NCI-H2107 treated with DMSO at 0.1 percent for 48 hours (cell line): ENCODE measurements around the gene SH3BP1.

Experiments
- DNase-seq: peaks from one replicate; lab custom pipeline; 2025; ENCODE audit not compliant: unreplicated experiment; lab: John Stamatoyannopoulos, UW

The SH3BP1 gene

DNA sequence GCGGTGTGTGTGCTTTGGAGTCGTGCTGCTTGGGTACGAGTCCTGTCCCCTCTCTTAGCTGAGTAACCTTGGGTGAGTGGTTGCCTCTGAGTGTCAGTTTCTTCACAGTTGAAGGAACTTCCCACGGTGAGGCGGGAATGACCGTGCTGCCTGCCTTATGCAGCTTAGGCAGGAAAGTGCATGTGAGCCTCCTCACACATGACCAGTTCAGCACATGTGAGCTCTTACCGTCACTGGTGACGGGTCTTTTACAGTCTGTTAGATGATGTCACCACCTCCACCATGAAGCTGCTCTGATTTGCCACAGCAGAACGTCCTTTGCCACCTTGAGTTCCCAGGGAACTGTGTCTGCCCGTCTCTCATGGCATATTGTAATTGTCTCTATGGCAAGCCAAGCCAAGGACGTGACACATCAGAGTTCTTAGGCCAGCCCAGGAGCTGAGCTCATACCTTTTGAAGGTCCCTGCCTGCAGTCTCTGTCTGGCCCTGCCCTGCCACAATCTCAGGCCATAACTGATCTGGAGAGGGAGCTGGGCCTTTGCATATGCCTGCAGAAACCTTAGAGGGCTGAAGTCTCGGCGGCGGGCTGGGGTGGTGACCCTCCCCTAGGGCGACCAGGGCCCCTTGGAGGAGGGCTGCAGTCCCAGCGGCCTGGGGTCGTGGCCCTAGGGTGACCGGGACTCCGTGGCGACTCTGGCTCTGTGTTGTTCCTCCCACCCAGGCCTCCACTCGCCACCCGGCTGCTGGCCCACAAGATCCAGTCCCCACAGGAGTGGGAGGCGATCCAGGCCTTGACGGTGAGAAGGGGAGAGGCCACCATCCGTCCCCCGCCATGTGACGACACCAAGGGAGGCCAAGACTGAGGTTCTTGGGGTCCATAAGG lies 23.0 kb upstream of the SH3BP1 start:
- DNase-seq, result no peak

- no peak for DNase-seq
Observed at GRCh38 chr22:37617431-37617830, 22.0 kb upstream of the SH3BP1 start.

DNA sequence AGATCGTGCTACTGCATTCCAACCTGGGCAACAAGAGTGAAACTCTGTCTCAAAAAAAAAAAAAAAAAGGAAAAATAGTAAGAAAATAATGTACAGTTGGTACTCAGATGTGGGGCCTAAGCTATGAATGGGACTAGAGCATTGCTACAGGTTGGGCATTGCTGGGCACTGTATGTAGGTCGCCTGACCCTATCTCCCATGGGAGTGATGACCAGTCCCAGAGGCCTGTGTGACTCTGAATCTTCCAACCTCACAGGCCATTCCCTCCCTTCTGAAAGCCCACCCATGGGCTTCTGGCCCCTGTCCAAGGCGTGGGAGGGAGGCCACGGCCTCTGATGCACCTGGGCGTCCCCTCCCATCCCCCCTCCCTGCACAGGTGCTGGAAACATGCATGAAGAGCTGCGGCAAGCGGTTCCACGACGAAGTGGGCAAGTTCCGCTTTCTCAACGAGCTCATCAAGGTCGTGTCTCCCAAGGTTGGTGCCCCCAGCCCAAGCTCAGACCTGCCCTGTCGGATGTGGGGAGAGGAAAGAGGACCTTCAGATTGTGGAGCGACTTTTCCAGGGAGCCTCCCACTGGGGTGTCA lies 21.3 kb upstream of the SH3BP1 start:
- no peak for DNase-seq

- DNase-seq, result no peak
Observed at GRCh38 chr22:37618674-37619073, 20.8 kb upstream of the SH3BP1 start.

GRCh38 chr22:37619991-37620390 lies 19.5 kb upstream of the SH3BP1 start:
- no peak for DNase-seq

GRCh38 chr22:37621352-37621860 lies 18.1 kb upstream of the SH3BP1 start:
- no peak for DNase-seq

- DNase-seq, result peak; percentile 21
Observed at GRCh38 chr22:37623075-37624016, 16.1 kb upstream of the SH3BP1 start.

DNA sequence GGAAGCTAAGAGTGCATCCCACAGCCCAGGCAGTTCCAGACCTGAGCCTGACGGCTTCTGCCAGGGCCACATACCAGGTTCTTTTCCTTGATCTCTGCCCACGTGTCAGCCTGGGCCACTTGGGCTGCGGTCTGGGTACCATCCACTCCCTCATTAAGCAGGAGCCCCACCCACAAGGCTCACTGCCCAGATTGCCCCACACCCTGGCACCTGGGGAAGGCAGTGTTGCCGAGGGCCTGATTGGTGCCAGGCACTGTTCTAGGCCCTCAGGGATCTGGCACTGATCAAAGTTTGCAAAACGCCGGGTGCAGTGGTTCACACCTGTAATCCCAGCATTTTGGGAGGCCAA lies 15.5 kb upstream of the SH3BP1 start:
- DNase-seq, result no peak

DNA sequence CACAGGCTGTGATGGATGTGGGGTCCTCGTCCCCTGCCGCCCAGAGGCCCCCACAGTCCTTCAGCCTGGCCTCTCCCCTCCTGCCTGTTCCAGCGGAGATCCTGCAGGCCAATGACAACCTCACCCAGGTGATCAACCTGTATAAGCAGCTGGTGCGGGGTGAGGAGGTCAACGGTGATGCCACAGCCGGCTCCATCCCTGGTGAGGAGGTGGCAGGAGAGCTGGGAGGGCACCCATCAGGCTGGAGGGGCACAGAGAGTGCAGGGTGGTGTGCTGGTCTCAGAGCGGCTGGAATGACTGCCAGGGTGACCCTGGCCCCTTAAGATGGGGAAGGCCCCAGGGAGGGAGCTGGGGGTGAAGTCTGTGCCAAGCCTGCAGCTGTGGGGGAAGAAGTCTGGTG lies 14.6 kb upstream of the SH3BP1 start:
- no peak for DNase-seq

DNA sequence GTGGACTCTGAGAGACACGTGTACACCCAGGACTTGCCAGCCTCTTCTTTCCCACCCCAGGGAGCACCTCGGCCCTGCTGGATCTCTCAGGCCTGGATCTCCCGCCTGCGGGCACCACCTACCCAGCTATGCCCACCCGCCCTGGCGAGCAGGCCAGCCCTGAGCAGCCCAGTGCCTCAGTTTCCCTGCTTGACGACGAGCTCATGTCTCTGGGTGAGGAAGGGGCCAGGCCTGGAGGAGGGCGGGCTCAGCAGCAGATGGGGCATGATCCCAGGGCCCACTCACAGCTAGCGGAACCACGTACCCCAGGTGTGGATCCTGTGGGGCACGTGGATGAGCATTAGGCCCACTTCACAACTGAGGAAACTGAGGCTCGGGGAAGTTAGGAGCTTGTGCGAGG lies 13.7 kb upstream of the SH3BP1 start:
- DNase-seq, result no peak

GRCh38 chr22:37626144-37626543 lies 13.3 kb upstream of the SH3BP1 start:
- no peak for DNase-seq

GRCh38 chr22:37626556-37627075 lies 12.9 kb upstream of the SH3BP1 start:
- DNase-seq, result no peak

- DNase-seq, result no peak
Observed at GRCh38 chr22:37627121-37627520, 12.3 kb upstream of the SH3BP1 start.

DNA sequence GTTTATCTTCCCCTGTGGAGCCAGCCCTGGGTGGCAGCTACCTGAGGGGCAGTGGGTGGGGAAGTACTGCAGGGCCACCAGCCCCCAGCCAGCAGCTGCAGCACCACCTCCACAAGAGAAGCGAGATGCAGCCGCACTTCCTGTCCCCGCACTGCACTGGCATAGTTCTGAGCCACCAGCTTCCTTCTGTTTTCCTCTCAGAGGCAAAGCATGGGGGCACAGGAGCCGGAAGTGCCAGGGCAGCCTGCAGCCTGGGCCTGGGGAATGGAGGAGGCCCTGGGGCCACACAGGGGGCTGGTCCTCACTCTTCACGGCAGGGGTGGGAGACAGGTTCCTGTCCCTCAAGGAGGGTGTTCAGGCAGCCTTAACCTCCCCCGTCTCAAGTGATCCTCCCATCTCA lies 11.9 kb upstream of the SH3BP1 start:
- no peak for DNase-seq

GRCh38 chr22:37628830-37629229 lies 10.6 kb upstream of the SH3BP1 start:
- DNase-seq, result no peak

DNA sequence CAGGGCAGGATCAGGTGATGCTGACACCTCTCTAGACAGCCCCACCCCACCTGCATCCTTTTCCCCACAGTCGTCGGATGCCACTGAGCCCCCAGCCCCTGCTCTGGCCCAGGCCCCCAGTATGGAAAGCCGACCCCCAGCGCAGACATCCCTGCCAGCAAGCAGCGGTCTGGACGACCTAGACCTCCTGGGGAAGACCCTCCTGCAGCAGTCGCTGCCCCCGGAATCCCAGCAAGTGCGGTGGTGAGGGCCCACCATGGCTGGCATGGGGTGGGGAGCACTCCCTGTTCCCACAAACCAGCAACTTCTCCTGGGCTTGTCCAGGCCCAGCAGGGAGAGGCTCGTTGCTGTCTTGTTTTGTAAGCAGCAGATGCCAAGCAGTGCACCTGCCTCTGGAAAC lies 9.5 kb upstream of the SH3BP1 start:
- no peak for DNase-seq

- no peak for DNase-seq
Observed at GRCh38 chr22:37630839-37631435, 8.5 kb upstream of the SH3BP1 start.

- DNase-seq, result no peak
Observed at GRCh38 chr22:37631448-37632173, 7.9 kb upstream of the SH3BP1 start.

GRCh38 chr22:37632174-37633088 lies 7.0 kb upstream of the SH3BP1 start:
- DNase-seq, result no peak
